Activated CD4-positive, alpha-beta T cell treated with anti-CD3 and anti-CD28 coated beads, Interleukin-2, amount 10 ng/mL, durations not matched to agents 24 days and 14 days (primary cell): Measurements from ENCODE around the gene FGGY. TPM values are rescaled to one million over a fixed set of nuclear protein-coding genes. Genes with fewer than 3 reads are reported as not detected.
A peak's percentile ranks its signal among the peaks of the same experiment; 100 is the strongest.
"Not testable (repeated sequence)": the region's sequence is repeated elsewhere in the genome, so short reads cannot be mapped to it uniquely, and the experiment has no call there.

Experiments used
- DNase-seq: peaks from one replicate; pipeline ENCODE4 v3.0.0; 2022
- H3K27ac Mint-ChIP-seq: one replicate; pipeline ENCODE4 v1.8.0; 2022; ENCODE audit warnings: mild to moderate bottlenecking, mixed read lengths
- H3K27me3 Mint-ChIP-seq: one replicate; pipeline ENCODE4 v1.8.0; 2022; ENCODE audit warnings: mixed read lengths
- H3K36me3 Mint-ChIP-seq: one replicate; pipeline ENCODE4 v1.8.0; 2022; ENCODE audit warnings: low read depth, mild to moderate bottlenecking, mixed read lengths
- H3K4me1 Mint-ChIP-seq: one replicate; pipeline ENCODE4 v1.8.0; 2021; ENCODE audit warnings: mixed read lengths
- H3K4me3 Mint-ChIP-seq: one replicate; pipeline ENCODE4 v1.8.0; 2022; ENCODE audit warnings: mild to moderate bottlenecking, moderate library complexity, mixed read lengths
- H3K9me3 Mint-ChIP-seq: one replicate; pipeline ENCODE4 v1.8.0; 2021; ENCODE audit warnings: mixed read lengths
- intact Hi-C: fragments of 100-400 bp; cut with micrococcal nuclease; formaldehyde crosslinking; loops from one replicate; pipeline ENCODE4 v1.15.1; 2023
- total RNA-seq: library from RNA; stranded (reverse); gene quantifications from 2 replicates; pipeline ENCODE4 v1.2.3, GENCODE V29; 2022

The FGGY gene
- total RNA-seq, 1 donor from 2014 or later: 8.1 TPM

GRCh38 chr1:59593798-59594790, 297.2 kb downstream of the FGGY start:
- Mint-ChIP-seq H3K4me3 (no peak overlapping the region), H3K36me3 (no peaks in the 10 kb centered on the region), H3K27me3 (peaks cover 3% of the 10 kb centered on the region), H3K4me1 (no peaks in the 10 kb centered on the region), H3K9me3 (peaks cover 4% of the 10 kb centered on the region), H3K27ac (no peak overlapping the region)
- DNase-seq: no peak
- intact Hi-C loops: no loop called here

- Mint-ChIP-seq H3K4me1 (no peaks in the 10 kb centered on the region), H3K36me3 (no peaks in the 10 kb centered on the region), H3K27me3 (no peaks in the 10 kb centered on the region), H3K4me3 (no peak overlapping the region), H3K27ac (no peak overlapping the region), H3K9me3 (no peaks in the 10 kb centered on the region)
- intact Hi-C loops: no loop called here
- DNase-seq: no peak
These were observed 298.9 kb downstream of the FGGY start for GRCh38 chr1:59595774-59596173.

- intact Hi-C loops: no loop called here
- H3K4me1 Mint-ChIP-seq: no peaks in the 10 kb centered on the region
- DNase-seq: no peak
- H3K4me3 Mint-ChIP-seq: no peak overlapping the region
- no peaks in the 10 kb centered on the region for H3K9me3 Mint-ChIP-seq
- H3K27me3 Mint-ChIP-seq: no peaks in the 10 kb centered on the region
- H3K36me3 Mint-ChIP-seq: no peaks in the 10 kb centered on the region
- no peak overlapping the region for H3K27ac Mint-ChIP-seq
These were observed 299.5 kb downstream of the FGGY start for GRCh38 chr1:59596432-59596831.

- intact Hi-C loops: no loop called here
- Mint-ChIP-seq H3K4me3 (no peak overlapping the region), H3K27ac (no peak overlapping the region), H3K27me3 (no peaks in the 10 kb centered on the region), H3K9me3 (no peaks in the 10 kb centered on the region), H3K4me1 (no peaks in the 10 kb centered on the region), H3K36me3 (no peaks in the 10 kb centered on the region)
- no peak for DNase-seq
These were observed 300.1 kb downstream of the FGGY start for GRCh38 chr1:59596956-59597355.

GRCh38 chr1:59597420-59598119, 300.7 kb downstream of the FGGY start:
- H3K27me3 Mint-ChIP-seq: no peaks in the 10 kb centered on the region
- H3K27ac Mint-ChIP-seq: no peak overlapping the region

GRCh38 chr1:59598120-59598440, 301.2 kb downstream of the FGGY start:
- Mint-ChIP-seq H3K36me3 (no peaks in the 10 kb centered on the region), H3K4me3 (no peak overlapping the region), H3K9me3 (no peaks in the 10 kb centered on the region), H3K27ac (no peak overlapping the region), H3K27me3 (no peaks in the 10 kb centered on the region), H3K4me1 (no peaks in the 10 kb centered on the region)
- no peak for DNase-seq
- intact Hi-C loops: no loop called here

More at GRCh38 chr1:59597420-59598119, 300.7 kb downstream of the FGGY start:
- DNase-seq: no peak
- H3K4me1 Mint-ChIP-seq: no peaks in the 10 kb centered on the region
- no peaks in the 10 kb centered on the region for H3K36me3 Mint-ChIP-seq
- H3K9me3 Mint-ChIP-seq: no peaks in the 10 kb centered on the region
- intact Hi-C loops: no loop called here
- H3K4me3 Mint-ChIP-seq: no peak overlapping the region

GRCh38 chr1:59601041-59601441, 304.1 kb downstream of the FGGY start:
- H3K36me3 Mint-ChIP-seq: no peaks in the 10 kb centered on the region
- no peaks in the 10 kb centered on the region for H3K27me3 Mint-ChIP-seq
- peak; percentile 28 for DNase-seq
- H3K27ac Mint-ChIP-seq: no peak overlapping the region
- H3K9me3 Mint-ChIP-seq: no peaks in the 10 kb centered on the region
- intact Hi-C loops: no loop called here
- no peak overlapping the region for H3K4me3 Mint-ChIP-seq
- no peaks in the 10 kb centered on the region for H3K4me1 Mint-ChIP-seq

- Mint-ChIP-seq H3K9me3 (no peaks in the 10 kb centered on the region), H3K4me3 (no peak overlapping the region), H3K27ac (no peak overlapping the region), H3K4me1 (no peaks in the 10 kb centered on the region), H3K36me3 (no peaks in the 10 kb centered on the region), H3K27me3 (no peaks in the 10 kb centered on the region)
- DNase-seq: peak; percentile 32
- intact Hi-C loops: no loop called here
These were observed 304.9 kb downstream of the FGGY start for GRCh38 chr1:59601811-59602210.

GRCh38 chr1:59604191-59604590, 307.3 kb downstream of the FGGY start:
- Mint-ChIP-seq H3K27ac (no peak overlapping the region), H3K9me3 (peaks cover 7% of the 10 kb centered on the region), H3K4me3 (no peak overlapping the region), H3K4me1 (no peaks in the 10 kb centered on the region), H3K27me3 (no peaks in the 10 kb centered on the region), H3K36me3 (peaks cover 2% of the 10 kb centered on the region)
- DNase-seq: peak; percentile 24
- intact Hi-C loops: no loop called here

- H3K27me3 Mint-ChIP-seq: no peaks in the 10 kb centered on the region
- peak; percentile 24 for DNase-seq
- peaks cover 13% of the 10 kb centered on the region for H3K9me3 Mint-ChIP-seq
- H3K4me3 Mint-ChIP-seq: no peak overlapping the region
- no peak overlapping the region for H3K27ac Mint-ChIP-seq
- H3K4me1 Mint-ChIP-seq: no peaks in the 10 kb centered on the region
- H3K36me3 Mint-ChIP-seq: peaks cover 5% of the 10 kb centered on the region
- intact Hi-C loops: no loop called here
These were observed 308.3 kb downstream of the FGGY start for GRCh38 chr1:59605184-59605583.

- H3K36me3 Mint-ChIP-seq: peaks cover 5% of the 10 kb centered on the region
- intact Hi-C loops: no loop called here
- peaks cover 13% of the 10 kb centered on the region for H3K9me3 Mint-ChIP-seq
- no peak overlapping the region for H3K27ac Mint-ChIP-seq
- no peaks in the 10 kb centered on the region for H3K27me3 Mint-ChIP-seq
- DNase-seq: no peak
- H3K4me1 Mint-ChIP-seq: no peaks in the 10 kb centered on the region
- H3K4me3 Mint-ChIP-seq: no peak overlapping the region
These were observed 308.9 kb downstream of the FGGY start for GRCh38 chr1:59605761-59606160.

GRCh38 chr1:59609245-59609644, 312.4 kb downstream of the FGGY start:
- intact Hi-C loops: no loop called here

GRCh38 chr1:59610499-59610898, 313.6 kb downstream of the FGGY start:
- intact Hi-C loops, H3K4me1 Mint-ChIP-seq, H3K27ac Mint-ChIP-seq, H3K4me3 Mint-ChIP-seq, DNase-seq, H3K27me3 Mint-ChIP-seq, H3K36me3 Mint-ChIP-seq: not testable (repeated sequence)
- H3K9me3 Mint-ChIP-seq: peaks cover 25% of the 10 kb centered on the region

More at GRCh38 chr1:59609245-59609644, 312.4 kb downstream of the FGGY start:
- Mint-ChIP-seq H3K4me1 (no peaks in the 10 kb centered on the region), H3K4me3 (no peak overlapping the region), H3K9me3 (peaks cover 24% of the 10 kb centered on the region), H3K27ac (no peak overlapping the region), H3K36me3 (peaks cover 5% of the 10 kb centered on the region), H3K27me3 (no peaks in the 10 kb centered on the region)
- DNase-seq: peak; percentile 37

- no peak overlapping the region for H3K27ac Mint-ChIP-seq
- H3K9me3 Mint-ChIP-seq: peaks cover 14% of the 10 kb centered on the region
- intact Hi-C loops: no loop called here
- no peaks in the 10 kb centered on the region for H3K27me3 Mint-ChIP-seq
- no peak for DNase-seq
- no peaks in the 10 kb centered on the region for H3K36me3 Mint-ChIP-seq
- no peaks in the 10 kb centered on the region for H3K4me1 Mint-ChIP-seq
- H3K4me3 Mint-ChIP-seq: no peak overlapping the region
These were observed 320.5 kb downstream of the FGGY start for GRCh38 chr1:59617434-59617833.
